ENCODE data around the gene TRIM5.
"Not testable (repeated sequence)": the region's sequence is repeated elsewhere in the genome, so short reads cannot be mapped to it uniquely, and the experiment has no call there.

TRIM5 gene

DNA sequence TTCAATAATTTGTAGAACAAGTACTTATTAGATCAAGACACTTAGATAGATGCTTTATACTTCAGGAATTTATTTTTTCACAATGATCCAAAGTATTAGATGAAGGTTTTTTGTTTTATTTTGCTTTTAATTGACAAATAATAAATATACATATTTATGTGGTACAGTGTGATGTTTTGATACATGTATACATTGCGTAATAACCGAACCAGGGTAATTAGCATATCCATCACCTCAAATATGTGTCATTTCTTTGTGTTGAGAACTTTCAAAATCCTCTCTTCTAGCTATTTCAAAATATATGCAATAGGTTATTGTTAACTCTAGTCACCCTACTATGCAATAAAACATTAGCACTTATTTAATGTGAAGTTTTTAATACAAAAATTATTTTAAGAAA is 21.4 kb downstream of the TRIM5 start:
- no peak overlapping the region for H3K27ac Mint-ChIP-seq
- no peak for DNase-seq
- peaks cover 52% of the 10 kb centered on the region for H3K36me3 Mint-ChIP-seq (ENCODE audit: low read depth)
- no peaks in the 10 kb centered on the region for H3K9me3 Mint-ChIP-seq
- no peak overlapping the region for H3K4me3 Mint-ChIP-seq
- no peak for TF ChIP-seq CTCF (IDR thresholded peaks at IDR 0.05)
- H3K4me1 Mint-ChIP-seq, result peaks cover 21% of the 10 kb centered on the region
- H3K27me3 Mint-ChIP-seq (ENCODE audit: low read depth, poor library complexity), result no peaks in the 10 kb centered on the region

GRCh38 chr11:5658318-5658717 is 26.6 kb downstream of the TRIM5 start:
- H3K27ac Mint-ChIP-seq, result peak overlapping the region; percentile 39
- no peak for TF ChIP-seq CTCF (IDR thresholded peaks at IDR 0.05)
- H3K4me3 Mint-ChIP-seq, result no peak overlapping the region
- no peaks in the 10 kb centered on the region for H3K27me3 Mint-ChIP-seq (ENCODE audit: low read depth, poor library complexity)
- H3K9me3 Mint-ChIP-seq, result peaks cover 23% of the 10 kb centered on the region
- peaks cover 13% of the 10 kb centered on the region for H3K4me1 Mint-ChIP-seq
- DNase-seq, result no peak
- H3K36me3 Mint-ChIP-seq (ENCODE audit: low read depth), result peaks cover 27% of the 10 kb centered on the region

DNA sequence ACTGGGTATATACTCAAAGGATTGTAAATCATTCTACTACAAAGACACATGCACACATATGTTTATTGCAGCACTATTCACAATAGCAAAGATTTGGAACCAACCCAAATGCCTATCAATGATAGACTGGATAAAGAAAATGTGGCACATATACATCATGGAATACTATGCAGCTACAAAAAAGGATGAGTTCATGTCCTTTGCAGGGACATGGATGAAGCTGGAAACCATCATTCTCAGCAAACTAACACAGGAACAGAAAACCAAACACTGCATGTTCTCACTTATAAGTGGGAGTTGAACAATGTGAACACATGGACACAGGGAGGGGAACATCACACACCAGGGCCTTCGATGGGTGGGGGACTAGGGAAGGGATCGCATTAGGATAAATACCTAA is 27.9 kb downstream of the TRIM5 start:
- not testable (repeated sequence) for H3K27me3 Mint-ChIP-seq (ENCODE audit: low read depth, poor library complexity); H3K4me1 Mint-ChIP-seq; DNase-seq; H3K27ac Mint-ChIP-seq; H3K4me3 Mint-ChIP-seq
- Mint-ChIP-seq H3K9me3 (peaks cover 37% of the 10 kb centered on the region), H3K36me3 (ENCODE audit: low read depth) (peaks cover 24% of the 10 kb centered on the region)

DNA sequence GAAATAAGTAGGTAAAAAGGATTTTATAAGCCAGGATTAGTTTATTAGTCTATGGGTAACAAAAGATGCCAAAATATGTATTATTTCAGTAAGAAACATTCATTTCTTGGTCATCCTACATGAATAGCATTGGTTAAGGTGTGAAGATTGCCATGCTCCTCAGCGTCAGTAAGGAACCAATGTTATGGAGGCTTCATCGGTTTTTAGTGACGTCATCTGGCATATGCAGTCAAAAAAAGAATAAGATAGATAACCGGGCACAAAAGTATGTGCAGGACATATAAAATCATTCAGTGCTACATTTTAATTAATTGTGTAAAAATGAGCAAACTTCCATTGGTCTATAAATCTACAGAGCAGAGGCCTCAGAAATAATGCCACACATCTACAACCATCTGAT is 29.4 kb downstream of the TRIM5 start:
- Mint-ChIP-seq H3K27me3 (ENCODE audit: low read depth, poor library complexity) (no peaks in the 10 kb centered on the region), H3K4me3 (no peak overlapping the region), H3K9me3 (peaks cover 40% of the 10 kb centered on the region), H3K27ac (no peak overlapping the region), H3K36me3 (ENCODE audit: low read depth) (peaks cover 15% of the 10 kb centered on the region), H3K4me1 (no peaks in the 10 kb centered on the region)
- no peak for TF ChIP-seq CTCF (IDR thresholded peaks at IDR 0.05)
- no peak for DNase-seq

- no peak for TF ChIP-seq CTCF (IDR thresholded peaks at IDR 0.05)
- H3K27ac Mint-ChIP-seq, result no peak overlapping the region
- H3K4me1 Mint-ChIP-seq, result no peaks in the 10 kb centered on the region
- H3K9me3 Mint-ChIP-seq, result no peaks in the 10 kb centered on the region
- no peaks in the 10 kb centered on the region for H3K36me3 Mint-ChIP-seq (ENCODE audit: low read depth)
- DNase-seq, result no peak
- H3K4me3 Mint-ChIP-seq, result no peak overlapping the region
- H3K27me3 Mint-ChIP-seq (ENCODE audit: low read depth, poor library complexity), result peaks cover 4% of the 10 kb centered on the region
These were observed 38.7 kb downstream of the TRIM5 start for GRCh38 chr11:5646139-5646538.

GRCh38 chr11:5643585-5643984 is 41.3 kb downstream of the TRIM5 start:
- Mint-ChIP-seq H3K36me3 (ENCODE audit: low read depth) (no peaks in the 10 kb centered on the region), H3K4me1 (no peaks in the 10 kb centered on the region), H3K4me3 (no peak overlapping the region), H3K27ac (no peak overlapping the region), H3K9me3 (no peaks in the 10 kb centered on the region), H3K27me3 (ENCODE audit: low read depth, poor library complexity) (peaks cover 4% of the 10 kb centered on the region)
- DNase-seq, result no peak
- no peak for TF ChIP-seq CTCF (IDR thresholded peaks at IDR 0.05)

Data from nephron progenitor cell (in vitro differentiated cells).